A549 (cell line): Measurements from ENCODE around the gene FANCG. TPM values are rescaled to one million over a fixed set of nuclear protein-coding genes. Genes with fewer than 3 reads are reported as not detected.

Experiments used
- ATAC-seq, 2 experiments: fragments of 200-7000 bp in 1 of 2; fragments of >200 bp in 1 of 2; cut with Nextera tagmentation in 1 of 2; cut with Tn5 transposase in 1 of 2; 3 replicates each; pipeline versions ENCODE4 v1.8.0 to v1.9.1; 2018 to 2020; ENCODE audit warnings: mild to moderate bottlenecking in 1 of 2, moderate library complexity in 1 of 2
- CTCF ChIA-PET: fragments of 300-600 bp; sonication (Branson Sonifier 250); formaldehyde crosslinking; extraction: SDS; loops from one replicate; lab custom pipeline; 2021; ENCODE audit warnings: antibody characterized with exemption, inconsistent platforms; lab: Yijun Ruan, JAX
- POLR2A ChIA-PET: fragments of 350-600 bp; formaldehyde crosslinking; extraction: SDS; loops from one replicate; lab custom pipeline; 2021; ENCODE audit warnings: antibody characterized with exemption, inconsistent platforms; lab: Yijun Ruan, JAX
- DNase-seq, 2 experiments: peaks; one replicate each; pipeline versions ENCODE4 v3.0.0 to v3.0.0-alpha.2; 2011 to 2016; ENCODE audit warnings: low read depth in 1 of 2, low spot score in 1 of 2
- FAIRE-seq: peaks from 2 replicates; lab custom pipeline; 2011; peaks lifted over from hg19 to GRCh38; lab: Jason Lieb, UNC
- H3K27ac ChIP-seq, 2 experiments: fragments of >200 bp; sonication (Bioruptor Twin); formaldehyde crosslinking; 3 replicates each; pipeline ENCODE4 v1.5.1; 2016 to 2017
- H3K4me1 ChIP-seq: fragments of >200 bp; sonication (Bioruptor Twin); formaldehyde crosslinking; 3 replicates; pipeline ENCODE4 v1.6.1; 2016
- H3K4me2 ChIP-seq: fragments of >200 bp; sonication (Bioruptor Twin); formaldehyde crosslinking; 3 replicates; pipeline ENCODE4 v1.6.1; 2016
- H3K4me3 ChIP-seq: fragments of >200 bp; sonication (Bioruptor Twin); formaldehyde crosslinking; 3 replicates; pipeline ENCODE4 v1.5.1; 2016
- H3K9me3 ChIP-seq: fragments of >200 bp; sonication (Bioruptor Twin); formaldehyde crosslinking; 3 replicates; pipeline ENCODE4 v1.6.1; 2016
- BHLHE40 ChIP-seq: IDR thresholded peaks from 2 replicates; pipeline ENCODE4 v1.6.1; 2012; ENCODE audit warnings: low read depth, low read length, inconsistent platforms
- CBX8 ChIP-seq: fragments of 200-600 bp; sonication (generic); IDR thresholded peaks from 2 replicates; pipeline ENCODE4 v1.6.1; 2016
- CTCF ChIP-seq: fragments of >200 bp; sonication (Bioruptor Twin); formaldehyde crosslinking; IDR thresholded peaks from 3 replicates; pipeline ENCODE4 v1.5.1; 2016
- EP300 ChIP-seq, 2 experiments: fragments of >200 bp; sonication (Bioruptor Twin); formaldehyde crosslinking; IDR thresholded peaks; 2 replicates in 1 of 2; 3 replicates in 1 of 2; pipeline ENCODE4 v1.6.1; 2016 to 2017
- FOSB ChIP-seq: fragments of 250-450 bp; sonication (Bioruptor Pico); IDR thresholded peaks from 2 replicates; pipeline ENCODE4 v1.5.0; 2020; ENCODE audit warnings: mild to moderate bottlenecking, moderate library complexity
- FOSL2 ChIP-seq, 2 experiments: fragments of 450-650 bp in 1 of 2; fragments of >200 bp in 1 of 2; sonication (Bioruptor Twin) in 1 of 2; formaldehyde crosslinking; IDR thresholded peaks; 2 replicates each; pipeline versions ENCODE4 v1.5.0 to v1.6.1; 2016 to 2020; ENCODE audit warnings: mild to moderate bottlenecking in 1 of 2, moderate library complexity in 1 of 2
- FOXS1 ChIP-seq: fragments of 250-450 bp; sonication (Bioruptor Pico); IDR thresholded peaks from 2 replicates; pipeline ENCODE4 v1.5.0; 2020; ENCODE audit warnings: mild to moderate bottlenecking, moderate library complexity
- HES2 ChIP-seq: fragments of >200 bp; sonication (Bioruptor Twin); formaldehyde crosslinking; IDR thresholded peaks from 2 replicates; pipeline ENCODE4 v1.6.1; 2016
- HOXB13 ChIP-seq: fragments of 250-450 bp; sonication (Bioruptor Pico); IDR thresholded peaks from 2 replicates; pipeline ENCODE4 v1.5.0; 2020; ENCODE audit warnings: low read depth, mild to moderate bottlenecking, moderate library complexity
- JUN ChIP-seq, 2 experiments: fragments of >200 bp; sonication (Bioruptor Twin); formaldehyde crosslinking; IDR thresholded peaks; 2 replicates in 1 of 2; 3 replicates in 1 of 2; pipeline ENCODE4 v1.6.1; 2016 to 2017
- NPAS2 ChIP-seq: fragments of 250-450 bp; sonication (Bioruptor Pico); IDR thresholded peaks from 2 replicates; pipeline ENCODE4 v1.8.0; 2022; ENCODE audit warnings: mild to moderate bottlenecking, moderate library complexity, borderline replicate concordance
- NR3C1 ChIP-seq: fragments of >200 bp; sonication (Bioruptor Twin); formaldehyde crosslinking; IDR thresholded peaks from 3 replicates; pipeline ENCODE4 v1.6.1; 2017
- RAD21 ChIP-seq, 2 experiments: fragments of >200 bp in 1 of 2; sonication (Bioruptor Twin) in 1 of 2; formaldehyde crosslinking in 1 of 2; IDR thresholded peaks in 1 of 2; conservative IDR thresholded peaks in 1 of 2; 2 replicates in 1 of 2; 3 replicates in 1 of 2; pipeline ENCODE4 v1.6.1; 2012 to 2018; ENCODE audit warnings: inconsistent platforms in 1 of 2
- RARB ChIP-seq: fragments of 250-450 bp; sonication (Bioruptor Pico); IDR thresholded peaks from 2 replicates; pipeline ENCODE4 v1.8.0; 2021; ENCODE audit warnings: mild to moderate bottlenecking, moderate library complexity
- RCOR1 ChIP-seq: fragments of 150-350 bp; IDR thresholded peaks from 2 replicates; pipeline ENCODE4 v1.6.1; 2014; ENCODE audit warnings: antibody characterized with exemption, low read length, low read depth
- REST ChIP-seq: fragments of 200-600 bp; sonication (generic); IDR thresholded peaks from 2 replicates; pipeline ENCODE4 v1.6.1; 2016; ENCODE audit warnings: antibody characterized with exemption, mild to moderate bottlenecking, moderate library complexity
- SREBF2 ChIP-seq: fragments of 450-650 bp; IDR thresholded peaks from 2 replicates; pipeline ENCODE4 v1.6.1; 2014; ENCODE audit warnings: mild to moderate bottlenecking, moderate library complexity
- TFCP2L1 ChIP-seq: fragments of 250-450 bp; sonication (Bioruptor Pico); IDR thresholded peaks from 2 replicates; pipeline ENCODE4 v1.5.0; 2021; ENCODE audit warnings: mild to moderate bottlenecking
- USF2 ChIP-seq: fragments of 450-650 bp; IDR thresholded peaks from 2 replicates; pipeline ENCODE4 v1.6.1; 2014; ENCODE audit warnings: antibody characterized with exemption
- ZC3H11A ChIP-seq: fragments of 450-650 bp; IDR thresholded peaks from 2 replicates; pipeline ENCODE4 v1.6.1; 2014; ENCODE audit warnings: antibody characterized with exemption, mild to moderate bottlenecking
- ZFP36 ChIP-seq: fragments of 450-650 bp; IDR thresholded peaks from 2 replicates; pipeline ENCODE4 v1.6.1; 2014; ENCODE audit warnings: borderline replicate concordance; ENCODE audit not compliant: partially characterized antibody
- ZNF302 ChIP-seq: fragments of 250-450 bp; sonication (Bioruptor Pico); IDR thresholded peaks from 2 replicates; pipeline ENCODE4 v1.9.0; 2021; ENCODE audit warnings: inconsistent platforms, mild to moderate bottlenecking, moderate library complexity
- ZSCAN20 ChIP-seq: fragments of 250-450 bp; sonication (Bioruptor Pico); IDR thresholded peaks from 2 replicates; pipeline ENCODE4 v1.8.0; 2022; ENCODE audit warnings: mild to moderate bottlenecking, moderate library complexity
- WGBS: methylation state at CpG from one replicate; pipeline ENCODE4 v1.1.6; 2017; ENCODE audit errors: missing lambda C conversion rate; 5-methylcytosine and 5-hydroxymethylcytosine counted together
- polyA plus RNA-seq, 4 experiments: library from polyadenylated mRNA; depleted of rRNA in 3 of 4; stranded (reverse); fragments of >200 nt; fragmentation: RNase III in 1 of 4; extraction: RNeasy Plus Mini Kit Qiagen cat#74134 plus additional on column Dnase treatment in 1 of 4; gene quantifications; 2 replicates in 3 of 4; 3 replicates in 1 of 4; pipeline ENCODE4 v1.2.3, GENCODE V29; 2011 to 2017

FANCG gene
- polyA plus RNA-seq, 2 of the 4 experiments (the other 2 are of a cell fraction): 34.9 to 53.5 TPM

- CTCF ChIA-PET: interaction anchor here (2.0 to 15.8 kb wide), 4 partner anchors 9 to 25 kb away, joined by 6 to 110 read pairs (median 10); partner anchors contain the start of genes ATOSB, FANCG and PIGO
- peaks cover 17% of the 10 kb centered on the region for H3K4me1 ChIP-seq
- no peak overlapping the region for H3K27ac ChIP-seq
- no peaks in the 10 kb centered on the region for H3K9me3 ChIP-seq
- no peak overlapping the region for H3K4me2 ChIP-seq
- POLR2A ChIA-PET: no interaction called here
- 83% methylated on average over 4 of the region's 4 CpGs for WGBS
- no peak overlapping the region for H3K4me3 ChIP-seq
- TF ChIP-seq RARB (no peak), SREBF2 (no peak), CTCF (no peak), EP300 (IDR thresholded peaks at IDR 0.05) (no peak), USF2 (no peak), CBX8 (no peak), TFCP2L1 (no peak), HES2 (no peak)
- FAIRE-seq: no peak
- no peak for ATAC-seq
- no peak for DNase-seq
Observed at GRCh38 chr9:35104586-35104985, 24.8 kb upstream of the FANCG start.

- no peak for ATAC-seq
- no peak for DNase-seq
- CTCF ChIA-PET: interaction anchor here (1.1 to 5.0 kb wide), 11 partner anchors 9 to 450 kb away, joined by 3 to 23 read pairs (median 6); partner anchors contain the start of genes ATOSB, FANCG and RUSC2
- Histone ChIP-seq H3K9me3 (no peaks in the 10 kb centered on the region), H3K27ac (peak overlapping the region; percentile 88 to 91), H3K4me1 (peaks cover 14% of the 10 kb centered on the region), H3K4me3 (peak overlapping the region; percentile 70), H3K4me2 (peak overlapping the region; percentile 88)
- POLR2A ChIA-PET: interaction anchor here (0.6 to 2.3 kb wide), 9 partner anchors 8 to 416 kb away, joined by 3 to 28 read pairs (median 11); partner anchors contain the start of genes ATOSB, DNAJB5, FANCG and VCP
- TF ChIP-seq FOSB (CRISPR knock-in tag) (0 out of 2 replicates have a peak, but pooled peaks have one; percentile 8), BHLHE40 (no peak)
- FAIRE-seq: no peak
- WGBS: 64% methylated on average over 5 of the region's 5 CpGs
Observed at GRCh38 chr9:35103660-35104191, 24.0 kb upstream of the FANCG start.

GRCh38 chr9:35102769-35103659 lies 23.3 kb upstream of the FANCG start, which contains the start of gene STOML2:
TSS of gene STOML2 (minus strand) at chr9:35103131. CDS start at chr9:35103094, 37 bp downstream.
- peak within 1 kb of the TSS; percentile 88 for H3K4me2 ChIP-seq
- ATAC-seq (peak; percentile 97 to 98), DNase-seq (peak; percentile 97 to 98), FAIRE-seq (peak; percentile 92)
- peak within 1 kb of the TSS; percentile 88 to 91 for H3K27ac ChIP-seq
- peaks cover 14% of the 10 kb centered on the region for H3K4me1 ChIP-seq
- peak within 1 kb of the TSS; percentile 70 for H3K4me3 ChIP-seq
- no peaks in the 10 kb centered on the region for H3K9me3 ChIP-seq
- 2% methylated on average over 52 of the region's 57 CpGs for WGBS
- ChIA-PET CTCF (interaction anchor here (1.1 to 5.0 kb wide), 13 partner anchors 8 to 451 kb away, joined by 3 to 23 read pairs (median 5); partner anchors contain the start of genes ATOSB, FANCG and RUSC2), POLR2A (interaction anchor here (0.6 to 2.3 kb wide), 9 partner anchors 9 to 417 kb away, joined by 3 to 28 read pairs (median 11); partner anchors contain the start of genes ATOSB, DNAJB5, FANCG and VCP)
- TF ChIP-seq ZFP36 (no peak), NR3C1 (no peak), REST (no peak), CBX8 (no peak), HOXB13 (no peak), RCOR1 (no peak), JUN (IDR thresholded peaks at IDR 0.05) (peak; percentile 94), ZNF302 (CRISPR knock-in tag) (no peak), FOSL2 (IDR thresholded peaks at IDR 0.05) (no peak), FOSL2 (CRISPR knock-in tag; IDR thresholded peaks at IDR 0.05) (peak; percentile 47; the same call in 1 of the 2 replicates), NPAS2 (CRISPR knock-in tag) (no peak), FOXS1 (CRISPR knock-in tag) (no peak), RAD21 (conservative IDR thresholded peaks at IDR 0.05 in 1 of 2, IDR thresholded peaks at IDR 0.05 in 1 of 2) (no peak), BHLHE40 (no peak), EP300 (IDR thresholded peaks at IDR 0.05) (no peak), ZSCAN20 (CRISPR knock-in tag) (no peak), ZC3H11A (peak; percentile 41; the same call in 1 of the 2 replicates)
